ENCODE measurements around the gene PRIM2.

Gene PRIM2

DNA sequence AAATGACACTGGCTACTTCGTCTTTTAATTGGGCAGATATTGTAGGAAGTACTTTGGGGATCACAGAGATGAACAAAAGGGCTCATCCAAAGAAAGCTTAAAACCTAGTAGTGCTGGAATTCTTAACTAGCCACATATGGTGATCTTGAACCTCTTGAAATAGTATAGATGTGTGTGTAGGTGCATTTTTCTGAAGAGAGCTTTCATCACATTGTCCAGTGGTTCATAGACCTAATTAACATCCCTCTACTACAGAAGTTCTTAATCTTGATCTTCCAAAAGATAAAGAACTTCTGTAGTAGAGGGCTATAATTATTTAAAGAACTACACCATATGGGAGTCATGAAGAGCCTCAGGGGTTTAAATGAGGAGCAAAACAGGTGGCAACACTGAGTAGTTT lies 2.3 kb upstream of the PRIM2 start:
- Histone ChIP-seq H3K9ac (ENCODE audit: low read length) (no peak overlapping the region), H3F3A (ENCODE audit: insufficient read depth, low read length) (no peaks in the 10 kb centered on the region), H3K79me2 (ENCODE audit: insufficient read depth, low read length) (peaks cover 12% of the 10 kb centered on the region), H3K27me3 (ENCODE audit: insufficient read depth, low read length) (no peaks in the 10 kb centered on the region), H3K4me1 (ENCODE audit: insufficient read depth, low read length, severe bottlenecking) (peaks cover 18% of the 10 kb centered on the region), H2AFZ (ENCODE audit: low read length) (no peak overlapping the region), H3K27ac (ENCODE audit: low read depth, low read length, poor library complexity, severe bottlenecking) (no peak overlapping the region), H3K36me3 (ENCODE audit: insufficient read depth, low read length) (peaks cover 16% of the 10 kb centered on the region), H3K4me2 (ENCODE audit: low read length) (no peak overlapping the region), H3K9me3 (ENCODE audit: low read length) (no peaks in the 10 kb centered on the region), H3K4me3 (ENCODE audit: low read depth, low read length, poor library complexity, severe bottlenecking) (no peak overlapping the region), H3K9me2 (ENCODE audit: low read depth, low read length) (no peaks in the 10 kb centered on the region), H4K20me1 (ENCODE audit: insufficient read depth, low read length) (no peaks in the 10 kb centered on the region)
- TF ChIP-seq, protein P1, sequence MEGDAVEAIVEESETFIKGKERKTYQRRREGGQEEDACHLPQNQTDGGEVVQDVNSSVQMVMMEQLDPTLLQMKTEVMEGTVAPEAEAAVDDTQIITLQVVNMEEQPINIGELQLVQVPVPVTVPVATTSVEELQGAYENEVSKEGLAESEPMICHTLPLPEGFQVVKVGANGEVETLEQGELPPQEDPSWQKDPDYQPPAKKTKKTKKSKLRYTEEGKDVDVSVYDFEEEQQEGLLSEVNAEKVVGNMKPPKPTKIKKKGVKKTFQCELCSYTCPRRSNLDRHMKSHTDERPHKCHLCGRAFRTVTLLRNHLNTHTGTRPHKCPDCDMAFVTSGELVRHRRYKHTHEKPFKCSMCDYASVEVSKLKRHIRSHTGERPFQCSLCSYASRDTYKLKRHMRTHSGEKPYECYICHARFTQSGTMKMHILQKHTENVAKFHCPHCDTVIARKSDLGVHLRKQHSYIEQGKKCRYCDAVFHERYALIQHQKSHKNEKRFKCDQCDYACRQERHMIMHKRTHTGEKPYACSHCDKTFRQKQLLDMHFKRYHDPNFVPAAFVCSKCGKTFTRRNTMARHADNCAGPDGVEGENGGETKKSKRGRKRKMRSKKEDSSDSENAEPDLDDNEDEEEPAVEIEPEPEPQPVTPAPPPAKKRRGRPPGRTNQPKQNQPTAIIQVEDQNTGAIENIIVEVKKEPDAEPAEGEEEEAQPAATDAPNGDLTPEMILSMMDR (IDR thresholded peaks at IDR 0.05; ENCODE audit: low read length) = no peak
- TF ChIP-seq EZH2 (IDR thresholded peaks at IDR 0.05; ENCODE audit: borderline replicate concordance, low read length) = no peak

DNA sequence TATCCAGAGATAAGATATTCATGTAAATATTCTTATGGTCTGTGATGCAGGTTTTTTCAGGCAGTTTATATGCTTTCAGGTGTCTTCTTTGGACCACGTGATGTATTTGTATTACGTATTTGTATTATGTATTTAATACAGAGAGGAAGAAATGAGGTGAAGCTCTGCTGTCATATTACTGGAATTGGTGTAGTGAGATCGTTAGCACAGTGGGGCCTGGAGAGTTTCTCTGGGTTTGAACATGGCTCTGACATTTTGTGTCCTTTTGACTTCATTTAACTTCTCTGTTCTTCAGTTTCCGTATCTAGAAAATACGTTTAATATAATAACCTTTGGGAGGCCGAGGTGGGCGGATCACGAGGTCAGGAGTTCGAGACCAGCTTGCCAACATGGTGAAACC lies 1.6 kb upstream of the PRIM2 start:
- Histone ChIP-seq H4K20me1 (ENCODE audit: insufficient read depth, low read length) (no peaks in the 10 kb centered on the region), H3K9me2 (ENCODE audit: low read depth, low read length) (no peaks in the 10 kb centered on the region), H3K9ac (ENCODE audit: low read length) (no peak overlapping the region), H3K9me3 (ENCODE audit: low read length) (no peaks in the 10 kb centered on the region), H3K4me1 (ENCODE audit: insufficient read depth, low read length, severe bottlenecking) (peaks cover 18% of the 10 kb centered on the region), H2AFZ (ENCODE audit: low read length) (no peak overlapping the region), H3K27me3 (ENCODE audit: insufficient read depth, low read length) (no peaks in the 10 kb centered on the region), H3K36me3 (ENCODE audit: insufficient read depth, low read length) (peaks cover 24% of the 10 kb centered on the region), H3K79me2 (ENCODE audit: insufficient read depth, low read length) (peaks cover 12% of the 10 kb centered on the region), H3F3A (ENCODE audit: insufficient read depth, low read length) (no peaks in the 10 kb centered on the region), H3K4me2 (ENCODE audit: low read length) (no peak overlapping the region), H3K27ac (ENCODE audit: low read depth, low read length, poor library complexity, severe bottlenecking) (no peak overlapping the region), H3K4me3 (ENCODE audit: low read depth, low read length, poor library complexity, severe bottlenecking) (no peak overlapping the region)
- TF ChIP-seq EZH2 (IDR thresholded peaks at IDR 0.05; ENCODE audit: borderline replicate concordance, low read length) = no peak
- TF ChIP-seq, protein P1 (IDR thresholded peaks at IDR 0.05; ENCODE audit: low read length) = no peak

DNA sequence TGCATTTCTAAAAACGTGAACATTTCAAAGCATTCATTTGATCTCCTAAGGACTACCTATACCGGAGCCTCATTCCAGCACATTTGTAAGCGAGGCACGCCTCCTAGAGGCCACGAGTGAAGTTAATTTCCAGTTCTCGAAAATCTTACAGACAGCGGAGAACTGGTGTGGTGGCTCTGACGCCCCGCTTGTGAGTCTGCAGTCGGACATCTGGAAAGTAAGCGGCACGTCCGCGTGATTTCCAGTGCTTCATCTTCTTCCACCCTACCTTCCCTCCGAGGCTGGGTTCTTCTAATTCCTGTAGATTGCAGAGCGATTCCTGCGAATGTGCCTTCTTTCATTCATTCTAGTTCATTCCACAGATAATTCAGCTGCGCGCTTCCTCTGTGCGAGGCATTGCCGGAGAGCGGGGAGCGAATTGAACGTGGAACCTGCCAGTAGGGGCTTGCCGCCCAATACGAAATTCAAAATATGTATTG lies 810 bp upstream of the PRIM2 start:
- Histone ChIP-seq H3K27ac (ENCODE audit: low read depth, low read length, poor library complexity, severe bottlenecking) (peak overlapping the region; percentile 75), H3K4me2 (ENCODE audit: low read length) (peak overlapping the region; percentile 90)
- TF ChIP-seq, protein P1 (IDR thresholded peaks at IDR 0.05; ENCODE audit: low read length) = peak; percentile 79
- no peak for TF ChIP-seq EZH2 (IDR thresholded peaks at IDR 0.05; ENCODE audit: borderline replicate concordance, low read length)

More for the DNA sequence above, 810 bp upstream of the PRIM2 start:
- Histone ChIP-seq H2AFZ (ENCODE audit: low read length) (peak overlapping the region; percentile 73), H3K9ac (ENCODE audit: low read length) (peak overlapping the region; percentile 90), H3K36me3 (ENCODE audit: insufficient read depth, low read length) (peaks cover 32% of the 10 kb centered on the region), H3K4me1 (ENCODE audit: insufficient read depth, low read length, severe bottlenecking) (peaks cover 18% of the 10 kb centered on the region), H3K27me3 (ENCODE audit: insufficient read depth, low read length) (no peaks in the 10 kb centered on the region), H3K4me3 (ENCODE audit: low read depth, low read length, poor library complexity, severe bottlenecking) (peak overlapping the region; percentile 94), H3K79me2 (ENCODE audit: insufficient read depth, low read length) (peaks cover 12% of the 10 kb centered on the region), H3F3A (ENCODE audit: insufficient read depth, low read length) (no peaks in the 10 kb centered on the region), H3K9me2 (ENCODE audit: low read depth, low read length) (no peaks in the 10 kb centered on the region), H4K20me1 (ENCODE audit: insufficient read depth, low read length) (no peaks in the 10 kb centered on the region), H3K9me3 (ENCODE audit: low read length) (no peaks in the 10 kb centered on the region)
